Activated T-helper 2 cell treated with anti-CD3 and anti-CD28 coated beads, Interferon-gamma antibody, Interleukin-2, Interleukin-4, amounts not matched to agents 10 μg/mL and 5 μg/mL and 100 μg/mL, durations not matched to agents 14 hours and 24 hours and 36 hours (primary cell): ENCODE data around the gene RNF144A. TPM values are rescaled to one million over a fixed set of nuclear protein-coding genes. Genes with fewer than 3 reads are reported as not detected.

Experiments used
- DNase-seq: peaks from one replicate; pipeline ENCODE4 v3.0.0; 2021; ENCODE audit warnings: low spot score
- H3K27ac Mint-ChIP-seq: one replicate; pipeline ENCODE4 v1.8.0; 2021; ENCODE audit warnings: mixed read lengths
- H3K27me3 Mint-ChIP-seq: one replicate; pipeline ENCODE4 v1.8.0; 2021; ENCODE audit warnings: low read depth, mixed read lengths
- H3K36me3 Mint-ChIP-seq: one replicate; pipeline ENCODE4 v1.8.0; 2021; ENCODE audit warnings: low read depth, mixed read lengths
- H3K4me1 Mint-ChIP-seq: one replicate; pipeline ENCODE4 v1.8.0; 2021; ENCODE audit warnings: low read depth, mixed read lengths
- H3K4me3 Mint-ChIP-seq: one replicate; pipeline ENCODE4 v1.8.0; 2021; ENCODE audit warnings: low read depth, mild to moderate bottlenecking, moderate library complexity, mixed read lengths
- H3K9me3 Mint-ChIP-seq: one replicate; pipeline ENCODE4 v1.8.0; 2021; ENCODE audit warnings: mixed read lengths
- intact Hi-C: fragments of 100-400 bp; cut with micrococcal nuclease; formaldehyde crosslinking; loops from one replicate; pipeline ENCODE4 v1.15.1; 2023
- total RNA-seq: library from RNA; stranded (reverse); gene quantifications from 2 replicates; pipeline ENCODE4 v1.2.3, GENCODE V29; 2022

RNF144A gene
- total RNA-seq, 1 donor from 2014 or later: 20.0 TPM

GRCh38 chr2:6945087-6945813 lies 28.0 kb downstream of the RNF144A start:
- no peaks in the 10 kb centered on the region for H3K27me3 Mint-ChIP-seq

GRCh38 chr2:6945821-6946220 lies 28.6 kb downstream of the RNF144A start:
- no peak for DNase-seq
- H3K4me3 Mint-ChIP-seq: no peak overlapping the region
- no peaks in the 10 kb centered on the region for H3K9me3 Mint-ChIP-seq
- H3K27me3 Mint-ChIP-seq: no peaks in the 10 kb centered on the region
- H3K36me3 Mint-ChIP-seq: peaks cover 52% of the 10 kb centered on the region
- peaks cover 50% of the 10 kb centered on the region for H3K4me1 Mint-ChIP-seq
- peak overlapping the region; percentile 65 for H3K27ac Mint-ChIP-seq
- intact Hi-C loops: loop anchor here (1.0 to 2.0 kb wide), 2 partner anchors 15 to 37 kb away; no protein-coding TSS in a partner anchor

More at GRCh38 chr2:6945087-6945813, 28.0 kb downstream of the RNF144A start:
- DNase-seq: no peak
- peak overlapping the region; percentile 65 for H3K27ac Mint-ChIP-seq
- H3K36me3 Mint-ChIP-seq: peaks cover 53% of the 10 kb centered on the region
- intact Hi-C loops: loop anchor here (1.0 to 2.0 kb wide), 2 partner anchors 14 to 36 kb away; no protein-coding TSS in a partner anchor
- H3K4me1 Mint-ChIP-seq: peaks cover 46% of the 10 kb centered on the region
- no peaks in the 10 kb centered on the region for H3K9me3 Mint-ChIP-seq
- H3K4me3 Mint-ChIP-seq: peak overlapping the region; percentile 3

DNA sequence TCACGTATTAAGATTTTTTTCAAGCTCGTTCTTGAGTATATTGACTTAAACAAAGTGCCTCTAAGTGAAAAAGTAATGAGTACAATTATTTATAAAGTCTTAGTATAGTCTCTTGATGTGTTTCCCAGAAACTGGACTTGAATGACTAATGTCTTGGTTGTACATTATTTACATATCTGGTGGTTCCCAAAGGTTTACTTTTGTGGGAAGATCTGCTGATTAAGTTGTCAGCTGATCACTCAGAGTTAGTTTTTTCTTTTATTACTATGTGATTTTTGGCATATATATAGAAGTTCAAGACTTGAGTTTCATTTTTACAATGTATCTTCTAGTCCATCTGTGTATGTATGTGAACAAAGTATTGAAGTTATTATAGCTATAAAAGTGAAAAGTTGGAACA lies 29.5 kb downstream of the RNF144A start:
- H3K4me1 Mint-ChIP-seq: peaks cover 54% of the 10 kb centered on the region
- H3K9me3 Mint-ChIP-seq: no peaks in the 10 kb centered on the region
- no peak for DNase-seq
- no peak overlapping the region for H3K27ac Mint-ChIP-seq
- intact Hi-C loops: no loop called here
- H3K36me3 Mint-ChIP-seq: peaks cover 43% of the 10 kb centered on the region
- no peak overlapping the region for H3K4me3 Mint-ChIP-seq
- no peaks in the 10 kb centered on the region for H3K27me3 Mint-ChIP-seq

GRCh38 chr2:6947929-6948676 lies 30.9 kb downstream of the RNF144A start:
- Mint-ChIP-seq H3K27me3 (no peaks in the 10 kb centered on the region), H3K4me1 (peaks cover 46% of the 10 kb centered on the region), H3K9me3 (no peaks in the 10 kb centered on the region), H3K27ac (no peak overlapping the region), H3K4me3 (no peak overlapping the region), H3K36me3 (peaks cover 36% of the 10 kb centered on the region)
- DNase-seq: no peak
- intact Hi-C loops: no loop called here

DNA sequence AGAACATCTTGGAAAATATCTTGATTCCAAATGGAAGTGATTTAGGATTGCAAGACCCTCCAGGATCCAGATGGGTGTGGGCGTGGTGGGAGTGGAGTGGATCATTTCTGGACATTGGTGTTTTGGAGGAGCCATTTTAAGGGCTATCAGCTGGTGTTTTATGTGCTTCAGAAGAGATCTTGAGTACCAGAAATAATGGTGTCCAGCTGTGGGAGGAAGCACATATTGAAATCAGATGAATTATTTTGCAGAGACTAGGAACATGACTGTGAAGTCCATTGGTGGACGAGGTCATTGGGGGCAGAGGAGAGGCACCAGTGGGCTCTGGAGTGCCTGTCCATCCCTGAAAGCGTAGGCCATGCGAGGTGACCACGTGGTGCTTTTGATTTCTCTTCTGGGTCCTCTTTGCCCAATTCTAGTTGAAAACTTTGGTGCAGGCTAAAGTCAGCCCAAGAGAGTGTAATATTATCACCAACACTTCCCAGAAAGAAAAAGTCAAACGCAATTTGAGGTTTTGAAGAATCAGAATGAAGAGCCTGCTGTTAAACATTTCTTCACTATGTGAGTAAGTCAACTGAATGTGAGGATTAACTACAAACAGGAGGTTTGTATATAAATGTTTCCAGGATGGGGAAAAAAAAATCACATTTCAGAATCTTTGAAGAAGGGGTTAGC lies 31.6 kb downstream of the RNF144A start:
- peaks cover 29% of the 10 kb centered on the region for H3K36me3 Mint-ChIP-seq
- H3K4me1 Mint-ChIP-seq: peaks cover 39% of the 10 kb centered on the region
- H3K27me3 Mint-ChIP-seq: no peaks in the 10 kb centered on the region
- DNase-seq: no peak
- no peak overlapping the region for H3K27ac Mint-ChIP-seq
- no peaks in the 10 kb centered on the region for H3K9me3 Mint-ChIP-seq
- no peak overlapping the region for H3K4me3 Mint-ChIP-seq
- intact Hi-C loops: no loop called here

DNA sequence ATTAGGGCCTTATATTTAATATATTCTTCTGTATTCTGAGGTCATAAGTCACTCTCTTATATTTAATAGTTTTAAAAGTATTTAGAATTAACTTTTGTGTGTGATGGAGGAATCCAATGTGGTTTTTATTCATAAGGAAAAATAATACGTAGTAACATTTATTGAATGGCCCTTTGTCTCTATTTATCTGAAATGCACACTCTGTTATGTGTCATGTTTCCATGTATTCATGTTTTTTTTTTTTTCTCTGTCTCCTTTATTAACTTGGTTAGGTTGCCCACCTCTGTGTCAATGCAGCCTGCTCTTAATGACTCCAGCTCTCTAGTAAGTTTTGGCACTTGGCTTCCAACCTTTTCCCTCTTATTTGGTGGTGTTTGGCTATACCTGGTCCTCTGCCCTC lies 33.8 kb downstream of the RNF144A start:
- no peaks in the 10 kb centered on the region for H3K9me3 Mint-ChIP-seq
- DNase-seq: no peak
- H3K36me3 Mint-ChIP-seq: peaks cover 20% of the 10 kb centered on the region
- no peak overlapping the region for H3K27ac Mint-ChIP-seq
- no peak overlapping the region for H3K4me3 Mint-ChIP-seq
- no peaks in the 10 kb centered on the region for H3K27me3 Mint-ChIP-seq
- intact Hi-C loops: no loop called here
- H3K4me1 Mint-ChIP-seq: peaks cover 26% of the 10 kb centered on the region

GRCh38 chr2:6952101-6952500 lies 34.9 kb downstream of the RNF144A start:
- Mint-ChIP-seq H3K36me3 (peaks cover 22% of the 10 kb centered on the region), H3K27ac (no peak overlapping the region), H3K4me3 (no peak overlapping the region), H3K27me3 (no peaks in the 10 kb centered on the region), H3K9me3 (no peaks in the 10 kb centered on the region), H3K4me1 (peaks cover 26% of the 10 kb centered on the region)
- no peak for DNase-seq
- intact Hi-C loops: no loop called here

DNA sequence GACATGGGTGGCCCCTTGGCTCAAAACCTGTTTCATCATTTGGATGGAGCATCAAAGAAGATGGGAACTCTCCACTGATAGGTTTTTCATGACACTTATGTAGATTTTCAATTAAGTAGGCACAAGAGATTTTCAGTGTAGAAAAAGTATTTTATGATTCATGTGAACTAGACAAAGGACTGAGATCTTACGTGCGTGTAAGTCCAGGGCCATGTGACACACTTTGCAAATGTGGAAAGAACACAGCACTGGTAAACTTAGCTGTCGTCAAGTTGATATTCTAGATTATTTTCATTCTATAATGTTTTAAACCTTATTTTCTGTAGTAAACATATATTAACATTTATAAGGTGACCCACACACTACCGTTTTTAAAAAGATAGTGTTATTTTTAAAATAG lies 37.4 kb downstream of the RNF144A start:
- Mint-ChIP-seq H3K4me1 (peaks cover 18% of the 10 kb centered on the region), H3K9me3 (no peaks in the 10 kb centered on the region), H3K36me3 (peaks cover 16% of the 10 kb centered on the region), H3K4me3 (no peak overlapping the region), H3K27me3 (no peaks in the 10 kb centered on the region), H3K27ac (no peak overlapping the region)
- DNase-seq: no peak
- intact Hi-C loops: no loop called here

DNA sequence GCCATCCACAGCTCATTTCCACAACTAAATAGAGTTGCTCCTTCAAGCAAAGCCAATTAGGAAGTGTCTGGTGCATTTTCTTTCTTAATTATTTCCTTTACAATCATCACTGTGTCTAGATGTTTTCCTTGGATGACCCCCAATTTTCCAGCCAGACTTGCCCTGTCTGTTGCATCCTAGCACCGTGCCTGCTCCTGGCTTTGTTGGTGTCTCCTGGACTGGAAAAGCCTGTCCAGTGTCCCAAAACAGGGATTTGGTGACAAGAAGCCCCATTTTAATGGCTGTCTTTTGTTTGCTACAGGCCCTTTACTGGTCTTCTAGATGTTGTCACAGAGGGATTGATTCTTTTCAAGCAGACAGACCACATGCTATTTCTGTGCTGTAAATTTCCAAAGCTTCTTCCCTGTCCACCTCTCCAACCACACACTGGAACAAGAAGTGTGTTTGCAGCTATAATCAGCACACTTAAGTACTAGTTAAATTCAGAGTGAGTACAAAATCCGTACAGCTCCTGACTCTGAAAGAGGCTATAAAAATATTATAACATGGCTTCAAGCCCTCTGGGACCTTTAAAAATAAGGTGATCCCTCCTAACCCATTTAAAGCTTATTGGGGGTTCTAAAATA lies 38.4 kb downstream of the RNF144A start:
- no peak overlapping the region for H3K4me3 Mint-ChIP-seq
- H3K36me3 Mint-ChIP-seq: peaks cover 16% of the 10 kb centered on the region
- no peaks in the 10 kb centered on the region for H3K9me3 Mint-ChIP-seq
- intact Hi-C loops: no loop called here
- H3K27ac Mint-ChIP-seq: no peak overlapping the region
- H3K27me3 Mint-ChIP-seq: no peaks in the 10 kb centered on the region
- DNase-seq: no peak
- peaks cover 18% of the 10 kb centered on the region for H3K4me1 Mint-ChIP-seq

DNA sequence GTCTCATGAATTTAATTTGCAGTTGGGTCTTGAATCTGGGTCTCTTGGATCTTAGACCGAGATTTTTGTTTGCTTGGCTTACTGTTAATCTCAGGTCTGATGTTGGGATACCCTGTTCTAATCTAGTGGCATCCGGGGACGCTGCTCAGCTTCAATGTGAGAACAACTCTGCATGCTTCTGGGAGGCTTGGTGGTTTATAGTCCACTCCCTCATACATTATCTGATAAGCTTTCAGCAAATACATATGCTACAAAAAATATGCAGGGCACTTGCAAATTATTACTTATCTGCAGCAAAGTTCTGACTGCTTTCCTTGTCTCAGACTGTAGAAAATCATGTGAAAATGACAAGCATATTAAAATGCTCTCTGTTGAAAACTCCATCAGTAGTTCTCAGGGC lies 39.4 kb downstream of the RNF144A start:
- Mint-ChIP-seq H3K4me1 (peaks cover 13% of the 10 kb centered on the region), H3K27me3 (no peaks in the 10 kb centered on the region), H3K4me3 (no peak overlapping the region), H3K9me3 (no peaks in the 10 kb centered on the region), H3K27ac (no peak overlapping the region), H3K36me3 (peaks cover 19% of the 10 kb centered on the region)
- DNase-seq: no peak
- intact Hi-C loops: no loop called here

DNA sequence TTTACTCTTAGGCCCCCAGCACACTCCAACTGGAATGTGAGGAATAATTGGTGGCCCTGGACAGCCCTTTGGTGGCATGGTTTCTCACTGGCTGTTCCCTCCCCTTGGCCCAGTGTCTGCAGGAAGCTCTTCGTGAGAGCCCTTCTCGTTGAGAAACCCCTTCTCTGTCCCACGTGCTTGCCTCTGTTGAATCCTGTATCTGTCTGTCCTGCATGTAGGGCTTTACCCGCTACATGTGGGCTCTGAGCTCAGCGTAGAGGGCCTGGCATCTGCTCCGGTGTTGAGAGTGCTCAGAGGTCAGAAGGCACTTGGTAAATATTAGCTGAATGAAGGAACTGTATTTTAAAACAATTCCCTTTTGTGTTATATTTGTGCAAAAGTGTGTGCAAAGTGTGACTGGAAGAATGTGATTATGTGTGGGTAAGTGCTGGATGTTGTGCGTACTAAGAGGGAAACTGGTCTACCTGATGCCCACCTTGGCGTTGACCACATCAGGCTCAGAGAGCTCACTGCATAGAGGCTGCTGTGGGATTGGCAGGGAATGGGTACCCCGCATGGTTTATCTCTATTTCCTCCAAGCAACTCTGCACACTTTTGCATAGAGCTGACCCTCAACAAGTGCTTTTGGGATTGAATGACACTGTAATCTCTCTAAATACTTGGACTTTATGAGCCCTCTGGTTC lies 40.0 kb downstream of the RNF144A start:
- Mint-ChIP-seq H3K27me3 (no peaks in the 10 kb centered on the region), H3K4me1 (peaks cover 13% of the 10 kb centered on the region)

DNA sequence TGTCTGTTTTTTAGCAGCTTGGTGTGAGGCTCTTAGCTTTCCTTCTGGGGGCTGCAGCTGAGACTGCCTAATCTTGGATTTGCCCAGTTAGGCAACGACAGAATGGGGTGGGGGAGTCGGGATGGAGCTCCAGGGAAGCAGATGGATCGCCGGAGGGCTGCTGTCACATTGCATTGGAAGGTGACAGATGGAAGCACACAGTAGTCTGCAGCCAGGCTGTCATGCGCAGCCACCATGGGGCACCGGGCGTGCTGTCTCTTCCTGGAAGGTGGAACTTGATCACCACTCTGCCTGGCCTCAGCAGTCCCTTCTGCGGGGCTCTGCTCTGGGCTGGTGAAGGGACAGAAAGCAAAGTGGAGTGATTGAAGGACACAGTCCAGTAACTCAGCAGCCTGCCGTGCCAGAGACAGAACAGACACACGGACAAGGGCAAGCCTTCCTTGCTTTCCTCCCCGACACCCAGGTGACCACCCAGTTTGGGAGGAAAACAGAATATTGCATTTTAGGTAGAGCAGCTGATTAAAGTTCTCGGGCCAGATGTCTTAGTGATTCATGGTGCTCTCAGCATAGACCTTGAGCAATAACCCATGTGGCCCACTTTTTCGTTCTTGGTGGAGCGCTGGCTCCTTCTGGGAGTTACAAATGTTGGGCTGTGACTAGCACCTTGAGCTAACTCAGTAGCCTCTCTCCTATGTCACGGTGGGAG lies 40.9 kb downstream of the RNF144A start:
- peaks cover 13% of the 10 kb centered on the region for H3K4me1 Mint-ChIP-seq
- no peak overlapping the region for H3K27ac Mint-ChIP-seq
- H3K4me3 Mint-ChIP-seq: no peak overlapping the region
- H3K27me3 Mint-ChIP-seq: no peaks in the 10 kb centered on the region
- intact Hi-C loops: no loop called here
- DNase-seq: no peak
- no peaks in the 10 kb centered on the region for H3K9me3 Mint-ChIP-seq
- peaks cover 28% of the 10 kb centered on the region for H3K36me3 Mint-ChIP-seq

More for the DNA sequence above, 40.0 kb downstream of the RNF144A start:
- DNase-seq: no peak
- Mint-ChIP-seq H3K4me3 (no peak overlapping the region), H3K36me3 (peaks cover 22% of the 10 kb centered on the region), H3K27ac (no peak overlapping the region), H3K9me3 (no peaks in the 10 kb centered on the region)
- intact Hi-C loops: no loop called here
